CD14-positive monocyte (primary cell): Measurements from ENCODE around the gene PAMR1. TPM values are rescaled to one million over a fixed set of nuclear protein-coding genes. Genes with fewer than 3 reads are reported as not detected.

ENCODE experiments used
- DNase-seq, 3 donors: peaks; one replicate each; pipeline ENCODE4 v3.0.0-alpha.2; 2011 to 2022
- H2AFZ ChIP-seq: 2 replicates; pipeline ENCODE4 v1.6.0; 2012; ENCODE audit warnings: mild to moderate bottlenecking, low read depth, low read length, inconsistent platforms; ENCODE audit not compliant: insufficient read depth, poor library complexity, severe bottlenecking
- H3K27ac ChIP-seq, 2 donors: 1 replicate in 1 of 2; 2 replicates in 1 of 2; pipeline ENCODE4 v1.5.1; 2012 to 2013; ENCODE audit warnings: low read length in 2 of 2, control low read depth in 1 of 2, inconsistent platforms in 1 of 2, low read depth in 1 of 2, mild to moderate bottlenecking in 1 of 2
- H3K27me3 ChIP-seq, 2 donors: one replicate each; pipeline versions ENCODE4 v1.6.0 to v1.6.1; 2011 to 2013; ENCODE audit warnings: low read length in 2 of 2; ENCODE audit not compliant: control insufficient read depth in 2 of 2, insufficient read depth in 2 of 2
- H3K36me3 ChIP-seq, 2 donors: replicated peaks in 1 of 2; 1 replicate in 1 of 2; 2 replicates in 1 of 2; pipeline versions ENCODE4 v1.5.1 to v1.6.1; 2012 to 2013; ENCODE audit warnings: low read length in 2 of 2, control low read depth in 1 of 2, inconsistent platforms in 1 of 2, mild to moderate bottlenecking in 1 of 2; ENCODE audit not compliant: insufficient read depth in 2 of 2, control insufficient read depth in 1 of 2
- H3K4me1 ChIP-seq, 2 donors: 1 replicate in 1 of 2; 2 replicates in 1 of 2; pipeline versions ENCODE4 v1.5.1 to v1.6.1; 2012 to 2013; ENCODE audit warnings: low read length in 2 of 2, control low read depth in 1 of 2, inconsistent platforms in 1 of 2, mild to moderate bottlenecking in 1 of 2, moderate library complexity in 1 of 2; ENCODE audit not compliant: insufficient read depth in 2 of 2, control insufficient read depth in 1 of 2
- H3K4me2 ChIP-seq: replicated peaks from 2 replicates; pipeline ENCODE3; 2012; ENCODE audit warnings: low read length, moderate library complexity, mild to moderate bottlenecking; ENCODE audit not compliant: poor library complexity, severe bottlenecking; ENCODE audit errors: extremely low read depth
- H3K4me3 ChIP-seq, 3 experiments: fragments of 200-600 bp in 1 of 3; sonication (generic) in 1 of 3; replicated peaks in 1 of 3; 1 replicate in 2 of 3; 2 replicates in 1 of 3; pipeline ENCODE4 v1.5.1; 2011 to 2013; ENCODE audit warnings: low read length in 3 of 3, mild to moderate bottlenecking in 3 of 3, control low read depth in 2 of 3, low read depth in 2 of 3, inconsistent platforms in 1 of 3, moderate library complexity in 1 of 3
- H3K79me2 ChIP-seq: 2 replicates; pipeline ENCODE4 v1.6.0; 2012; ENCODE audit warnings: mild to moderate bottlenecking, control low read depth, inconsistent platforms, low read length, moderate library complexity; ENCODE audit not compliant: insufficient read depth
- H3K9ac ChIP-seq: 2 replicates; pipeline ENCODE4 v1.6.0; 2017; ENCODE audit warnings: low read length, mild to moderate bottlenecking; ENCODE audit not compliant: insufficient read depth, poor library complexity, severe bottlenecking
- H3K9me3 ChIP-seq, 2 donors: replicated peaks in 1 of 2; 1 replicate in 1 of 2; 2 replicates in 1 of 2; pipeline versions ENCODE4 v1.5.1 to v1.6.1; 2012 to 2013; ENCODE audit warnings: low read length in 2 of 2, control low read depth in 1 of 2; ENCODE audit not compliant: control insufficient read depth in 1 of 2, insufficient read depth in 1 of 2
- H4K20me1 ChIP-seq: 2 replicates; pipeline ENCODE4 v1.6.0; 2012; ENCODE audit warnings: mild to moderate bottlenecking, low read length, control low read depth, moderate library complexity; ENCODE audit not compliant: insufficient read depth
- H3K27ac Mint-ChIP-seq, 7 donors: one replicate each; pipeline ENCODE4 v1.8.0; 2020; ENCODE audit warnings: mild to moderate bottlenecking in 7 of 7, mixed read lengths in 7 of 7, moderate library complexity in 6 of 7, inconsistent platforms in 2 of 7
- H3K27me3 Mint-ChIP-seq, 3 donors: one replicate each; pipeline ENCODE4 v1.8.0; 2021 to 2022; ENCODE audit warnings: low read depth in 3 of 3, mild to moderate bottlenecking in 3 of 3, mixed read lengths in 3 of 3, moderate library complexity in 3 of 3, inconsistent platforms in 1 of 3
- H3K36me3 Mint-ChIP-seq, 2 donors: one replicate each; pipeline ENCODE4 v1.8.0; 2020; ENCODE audit warnings: mixed read lengths in 2 of 2, inconsistent platforms in 1 of 2, mild to moderate bottlenecking in 1 of 2
- H3K4me1 Mint-ChIP-seq: one replicate; pipeline ENCODE4 v1.8.0; 2020; ENCODE audit warnings: mild to moderate bottlenecking, mixed read lengths
- H3K4me3 Mint-ChIP-seq, 2 donors: one replicate each; pipeline ENCODE4 v1.8.0; 2020; ENCODE audit warnings: mild to moderate bottlenecking in 2 of 2, mixed read lengths in 2 of 2, moderate library complexity in 1 of 2
- H3K9me3 Mint-ChIP-seq, 7 donors: one replicate each; pipeline ENCODE4 v1.8.0; 2020 to 2022; ENCODE audit warnings: mixed read lengths in 7 of 7, mild to moderate bottlenecking in 6 of 7, moderate library complexity in 6 of 7, inconsistent platforms in 2 of 7
- CTCF ChIP-seq: fragments of 200-600 bp; IDR thresholded peaks from one replicate; pipeline ENCODE4 v1.8.0; 2022; ENCODE audit warnings: antibody characterized with exemption, mild to moderate bottlenecking
- WGBS: methylation state at CpG from one replicate; pipeline ENCODE4 v1.1.5; 2013; ENCODE audit warnings: missing lambda C conversion rate; ENCODE audit not compliant: insufficient coverage; 5-methylcytosine and 5-hydroxymethylcytosine counted together
- intact Hi-C, 2 donors: fragments of 100-400 bp; cut with micrococcal nuclease; formaldehyde crosslinking; loops; one replicate each; pipeline versions ENCODE4 v1.15.0 to v1.15.1; 2023
- polyA plus RNA-seq, 3 donors: library from polyadenylated mRNA; depleted of rRNA in 1 of 3; unstranded in 2 of 3; stranded (reverse) in 1 of 3; fragments of 300-500 nt in 2 of 3; fragments of >200 nt in 1 of 3; fragmentation: Illumina TruSeq in 2 of 3; gene quantifications; 1 replicate in 2 of 3; 2 replicates in 1 of 3; pipeline ENCODE4 v1.2.3, GENCODE V29; 2012 to 2021

The PAMR1 gene
- polyA plus RNA-seq, 3 donors = not detected

- no peak overlapping the region for H3K9ac ChIP-seq
- no peak overlapping the region for H3K4me3 Mint-ChIP-seq
- 100% methylated on average over 1 of the region's 3 CpGs for WGBS
- H4K20me1 ChIP-seq = no peaks in the 10 kb centered on the region
- H3K27me3 ChIP-seq = no peaks in the 10 kb centered on the region
- peaks cover 3 to 13% (median 8%) of the 10 kb centered on the region in 3 donors for H3K27me3 Mint-ChIP-seq
- H3K4me1 Mint-ChIP-seq = no peaks in the 10 kb centered on the region
- H3K4me1 ChIP-seq = no peaks in the 10 kb centered on the region
- H3K9me3 Mint-ChIP-seq = peaks cover 0 to 8% (median 2%) of the 10 kb centered on the region in 7 donors
- TF ChIP-seq CTCF = no peak
- H3K27ac Mint-ChIP-seq = no peak overlapping the region
- H3K79me2 ChIP-seq = no peaks in the 10 kb centered on the region
- no peaks in the 10 kb centered on the region for H3K9me3 ChIP-seq
- no peaks in the 10 kb centered on the region for H3K36me3 Mint-ChIP-seq
- no peak overlapping the region for H2AFZ ChIP-seq
- no peak for DNase-seq
- H3K36me3 ChIP-seq = no peaks in the 10 kb centered on the region
- intact Hi-C loops = no loop called here
- no peak overlapping the region for H3K27ac ChIP-seq
- no peak overlapping the region for H3K4me2 ChIP-seq
- no peak overlapping the region for H3K4me3 ChIP-seq
Measured at GRCh38 chr11:35550374-35551036, 25.1 kb upstream of the PAMR1 start.

- no peak overlapping the region for H3K4me3 ChIP-seq
- no peaks in the 10 kb centered on the region for H3K9me3 ChIP-seq
- 67% methylated on average over 3 of the region's 3 CpGs for WGBS
- no peaks in the 10 kb centered on the region for H3K36me3 ChIP-seq
- H3K27ac ChIP-seq = no peak overlapping the region
- H3K4me1 Mint-ChIP-seq = no peaks in the 10 kb centered on the region
- peaks cover 0 to 10% (median 2%) of the 10 kb centered on the region in 7 donors for H3K9me3 Mint-ChIP-seq
- no peaks in the 10 kb centered on the region for H3K27me3 ChIP-seq
- no peak overlapping the region for H3K9ac ChIP-seq
- no peaks in the 10 kb centered on the region for H3K79me2 ChIP-seq
- no peak overlapping the region for H3K4me2 ChIP-seq
- H3K4me3 Mint-ChIP-seq = no peak overlapping the region
- no peak overlapping the region for H2AFZ ChIP-seq
- no peak overlapping the region for H3K27ac Mint-ChIP-seq
- intact Hi-C loops = no loop called here
- H3K4me1 ChIP-seq = no peaks in the 10 kb centered on the region
- no peaks in the 10 kb centered on the region for H3K36me3 Mint-ChIP-seq
- no peak for TF ChIP-seq CTCF
- peaks cover 3 to 13% (median 8%) of the 10 kb centered on the region in 3 donors for H3K27me3 Mint-ChIP-seq
- DNase-seq = no peak
- H4K20me1 ChIP-seq = no peaks in the 10 kb centered on the region
Measured at GRCh38 chr11:35549787-35550186, 24.4 kb upstream of the PAMR1 start.
